Mononuclear cell (primary cell): Measurements from ENCODE around the gene KIF26A. TPM values are rescaled to one million over a fixed set of nuclear protein-coding genes. Genes with fewer than 3 reads are reported as not detected.

Experiments used
- H3K27me3 ChIP-seq: 2 replicates; pipeline ENCODE4 v1.6.0; 2011; ENCODE audit warnings: low read length, control low read depth; ENCODE audit not compliant: insufficient read depth
- H3K4me1 ChIP-seq: 2 replicates; pipeline ENCODE4 v1.5.1; 2011; ENCODE audit warnings: mild to moderate bottlenecking, low read length, control low read depth; ENCODE audit not compliant: insufficient read depth
- H3K4me3 ChIP-seq: 2 replicates; pipeline ENCODE4 v1.5.1; 2011; ENCODE audit warnings: mild to moderate bottlenecking, low read length, moderate library complexity
- H3K9me3 ChIP-seq: 2 replicates; pipeline ENCODE4 v1.5.1; 2011; ENCODE audit warnings: low read depth, mild to moderate bottlenecking, control low read depth, low read length
- total RNA-seq: library from RNA; depleted of rRNA; stranded (reverse); fragments of >200 nt; gene quantifications from one replicate; pipeline ENCODE4 v1.2.3, GENCODE V29; 2012

The KIF26A gene
- total RNA-seq, 1 donor, result not detected

- Histone ChIP-seq H3K9me3 (no peaks in the 10 kb centered on the region), H3K4me3 (no peak overlapping the region), H3K27me3 (no peaks in the 10 kb centered on the region), H3K4me1 (no peaks in the 10 kb centered on the region)
Measured at GRCh38 chr14:104098272-104099095, 39.9 kb upstream of the KIF26A start.

GRCh38 chr14:104099096-104100041 is 39.0 kb upstream of the KIF26A start:
- no peak overlapping the region for H3K4me3 ChIP-seq

GRCh38 chr14:104100171-104101085 is 38.0 kb upstream of the KIF26A start:
- H3K27me3 ChIP-seq, result no peaks in the 10 kb centered on the region
- H3K4me3 ChIP-seq, result no peak overlapping the region
- H3K9me3 ChIP-seq, result no peaks in the 10 kb centered on the region
- no peaks in the 10 kb centered on the region for H3K4me1 ChIP-seq

More at GRCh38 chr14:104099096-104100041, 39.0 kb upstream of the KIF26A start:
- Histone ChIP-seq H3K9me3 (no peaks in the 10 kb centered on the region), H3K4me1 (no peaks in the 10 kb centered on the region), H3K27me3 (no peaks in the 10 kb centered on the region)

GRCh38 chr14:104101086-104101621 is 37.2 kb upstream of the KIF26A start:
- Histone ChIP-seq H3K4me3 (no peak overlapping the region), H3K4me1 (no peaks in the 10 kb centered on the region), H3K27me3 (no peaks in the 10 kb centered on the region), H3K9me3 (no peaks in the 10 kb centered on the region)

GRCh38 chr14:104101651-104102281 is 36.6 kb upstream of the KIF26A start:
- H3K27me3 ChIP-seq, result no peaks in the 10 kb centered on the region
- H3K9me3 ChIP-seq, result no peaks in the 10 kb centered on the region
- H3K4me1 ChIP-seq, result no peaks in the 10 kb centered on the region
- H3K4me3 ChIP-seq, result no peak overlapping the region

- Histone ChIP-seq H3K4me1 (no peaks in the 10 kb centered on the region), H3K4me3 (no peak overlapping the region), H3K27me3 (no peaks in the 10 kb centered on the region), H3K9me3 (no peaks in the 10 kb centered on the region)
Measured at GRCh38 chr14:104102282-104102914, 36.0 kb upstream of the KIF26A start.

- no peak overlapping the region for H3K4me3 ChIP-seq
- H3K27me3 ChIP-seq, result no peaks in the 10 kb centered on the region
- no peaks in the 10 kb centered on the region for H3K4me1 ChIP-seq
- H3K9me3 ChIP-seq, result no peaks in the 10 kb centered on the region
Measured at GRCh38 chr14:104103061-104103445, 35.3 kb upstream of the KIF26A start.

- H3K4me1 ChIP-seq, result no peaks in the 10 kb centered on the region
- H3K9me3 ChIP-seq, result no peaks in the 10 kb centered on the region
- H3K27me3 ChIP-seq, result no peaks in the 10 kb centered on the region
- H3K4me3 ChIP-seq, result no peak overlapping the region
Measured at GRCh38 chr14:104103446-104104075, 34.8 kb upstream of the KIF26A start.

GRCh38 chr14:104104076-104104901 is 34.1 kb upstream of the KIF26A start:
- H3K27me3 ChIP-seq, result no peaks in the 10 kb centered on the region
- H3K4me1 ChIP-seq, result no peaks in the 10 kb centered on the region
- no peaks in the 10 kb centered on the region for H3K9me3 ChIP-seq
- no peak overlapping the region for H3K4me3 ChIP-seq

- Histone ChIP-seq H3K9me3 (no peaks in the 10 kb centered on the region), H3K27me3 (no peaks in the 10 kb centered on the region), H3K4me3 (no peak overlapping the region), H3K4me1 (no peaks in the 10 kb centered on the region)
Measured at GRCh38 chr14:104105071-104105821, 33.1 kb upstream of the KIF26A start.

- Histone ChIP-seq H3K9me3 (no peaks in the 10 kb centered on the region), H3K4me1 (no peaks in the 10 kb centered on the region), H3K27me3 (no peaks in the 10 kb centered on the region), H3K4me3 (no peak overlapping the region)
Measured at GRCh38 chr14:104105822-104106470, 32.4 kb upstream of the KIF26A start.
